ENCODE data around the gene GORASP1. TPM values are rescaled to one million over a fixed set of nuclear protein-coding genes. Genes with fewer than 3 reads are reported as not detected.

The GORASP1 gene
- total and polyA plus RNA-seq, 2 of the 13 experiments (the other 11 are each of a cell fraction or from before 2014, with no cell fraction given): 36.4 to 39.8 TPM

DNA sequence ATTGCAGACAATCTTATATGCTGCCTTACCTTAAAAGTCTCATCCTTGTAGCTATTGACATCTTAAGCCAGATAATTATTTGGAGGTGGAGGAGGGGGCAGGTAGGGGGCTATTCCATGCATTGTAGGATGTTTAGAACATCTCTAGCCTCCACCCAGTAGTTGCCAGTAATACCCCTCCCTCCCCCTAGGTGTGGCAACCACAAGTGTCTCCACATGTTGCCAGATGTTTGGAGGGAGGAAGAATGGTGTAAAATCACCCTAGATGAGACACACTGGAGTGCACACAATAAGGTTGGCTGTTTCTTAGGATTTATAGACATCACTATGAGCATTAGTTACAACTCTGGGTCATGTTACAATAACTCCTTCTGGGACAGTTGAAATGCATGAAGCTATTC, 27.4 kb downstream of the GORASP1 start (continued):
- TF ChIP-seq, protein P1, sequence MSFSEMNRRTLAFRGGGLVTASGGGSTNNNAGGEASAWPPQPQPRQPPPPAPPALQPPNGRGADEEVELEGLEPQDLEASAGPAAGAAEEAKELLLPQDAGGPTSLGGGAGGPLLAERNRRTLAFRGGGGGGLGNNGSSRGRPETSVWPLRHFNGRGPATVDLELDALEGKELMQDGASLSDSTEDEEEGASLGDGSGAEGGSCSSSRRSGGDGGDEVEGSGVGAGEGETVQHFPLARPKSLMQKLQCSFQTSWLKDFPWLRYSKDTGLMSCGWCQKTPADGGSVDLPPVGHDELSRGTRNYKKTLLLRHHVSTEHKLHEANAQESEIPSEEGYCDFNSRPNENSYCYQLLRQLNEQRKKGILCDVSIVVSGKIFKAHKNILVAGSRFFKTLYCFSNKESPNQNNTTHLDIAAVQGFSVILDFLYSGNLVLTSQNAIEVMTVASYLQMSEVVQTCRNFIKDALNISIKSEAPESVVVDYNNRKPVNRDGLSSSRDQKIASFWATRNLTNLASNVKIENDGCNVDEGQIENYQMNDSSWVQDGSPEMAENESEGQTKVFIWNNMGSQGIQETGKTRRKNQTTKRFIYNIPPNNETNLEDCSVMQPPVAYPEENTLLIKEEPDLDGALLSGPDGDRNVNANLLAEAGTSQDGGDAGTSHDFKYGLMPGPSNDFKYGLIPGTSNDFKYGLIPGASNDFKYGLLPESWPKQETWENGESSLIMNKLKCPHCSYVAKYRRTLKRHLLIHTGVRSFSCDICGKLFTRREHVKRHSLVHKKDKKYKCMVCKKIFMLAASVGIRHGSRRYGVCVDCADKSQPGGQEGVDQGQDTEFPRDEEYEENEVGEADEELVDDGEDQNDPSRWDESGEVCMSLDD (CRISPR knock-in tag; IDR thresholded peaks at IDR 0.05; ENCODE audit: borderline replicate concordance): no peak
- TF ChIP-seq EEA1 (CRISPR knock-in tag; IDR thresholded peaks at IDR 0.05; ENCODE audit: borderline replicate concordance) (no peak), PHF20 (CRISPR knock-in tag; IDR thresholded peaks at IDR 0.05) (no peak)
- TF ChIP-seq, protein P2, sequence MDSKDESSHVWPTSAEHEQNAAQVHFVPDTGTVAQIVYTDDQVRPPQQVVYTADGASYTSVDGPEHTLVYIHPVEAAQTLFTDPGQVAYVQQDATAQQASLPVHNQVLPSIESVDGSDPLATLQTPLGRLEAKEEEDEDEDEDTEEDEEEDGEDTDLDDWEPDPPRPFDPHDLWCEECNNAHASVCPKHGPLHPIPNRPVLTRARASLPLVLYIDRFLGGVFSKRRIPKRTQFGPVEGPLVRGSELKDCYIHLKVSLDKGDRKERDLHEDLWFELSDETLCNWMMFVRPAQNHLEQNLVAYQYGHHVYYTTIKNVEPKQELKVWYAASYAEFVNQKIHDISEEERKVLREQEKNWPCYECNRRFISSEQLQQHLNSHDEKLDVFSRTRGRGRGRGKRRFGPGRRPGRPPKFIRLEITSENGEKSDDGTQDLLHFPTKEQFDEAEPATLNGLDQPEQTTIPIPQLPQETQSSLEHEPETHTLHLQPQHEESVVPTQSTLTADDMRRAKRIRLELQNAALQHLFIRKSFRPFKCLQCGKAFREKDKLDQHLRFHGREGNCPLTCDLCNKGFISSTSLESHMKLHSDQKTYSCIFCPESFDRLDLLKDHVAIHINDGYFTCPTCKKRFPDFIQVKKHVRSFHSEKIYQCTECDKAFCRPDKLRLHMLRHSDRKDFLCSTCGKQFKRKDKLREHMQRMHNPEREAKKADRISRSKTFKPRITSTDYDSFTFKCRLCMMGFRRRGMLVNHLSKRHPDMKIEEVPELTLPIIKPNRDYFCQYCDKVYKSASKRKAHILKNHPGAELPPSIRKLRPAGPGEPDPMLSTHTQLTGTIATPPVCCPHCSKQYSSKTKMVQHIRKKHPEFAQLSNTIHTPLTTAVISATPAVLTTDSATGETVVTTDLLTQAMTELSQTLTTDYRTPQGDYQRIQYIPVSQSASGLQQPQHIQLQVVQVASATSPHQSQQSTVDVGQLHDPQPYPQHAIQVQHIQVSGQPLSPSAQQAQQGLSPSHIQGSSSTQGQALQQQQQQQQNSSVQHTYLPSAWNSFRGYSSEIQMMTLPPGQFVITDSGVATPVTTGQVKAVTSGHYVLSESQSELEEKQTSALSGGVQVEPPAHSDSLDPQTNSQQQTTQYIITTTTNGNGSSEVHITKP (CRISPR knock-in tag; IDR thresholded peaks at IDR 0.05; ENCODE audit: low read depth): no peak

DNA sequence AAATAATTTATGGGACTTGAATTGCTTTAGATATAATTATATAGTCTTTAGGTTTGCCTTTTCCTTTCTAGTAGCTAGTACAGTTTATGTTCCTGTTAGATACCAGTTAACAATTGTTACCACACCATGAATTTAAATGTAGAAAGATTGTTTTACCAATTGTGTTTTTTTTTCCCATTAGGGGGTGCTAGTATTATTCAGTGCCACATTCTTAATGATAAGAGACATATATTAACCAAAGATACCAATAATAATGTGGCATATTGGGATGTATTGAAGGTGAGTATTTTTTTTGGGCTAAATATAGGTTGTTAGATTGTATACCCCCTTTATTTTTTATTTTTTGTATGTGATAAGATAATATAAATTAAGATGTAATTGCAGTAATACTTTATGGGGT, 27.9 kb downstream of the GORASP1 start:
- CTCF ChIA-PET (ENCODE audit: low intra/inter-chr PET ratio, low total read pairs): no interaction called here
- in situ Hi-C loops (cut with HindIII; ENCODE audit: extremely low pct_ligation_motif_present, low pct_unique_long_range_greater_than_20kb) (no loop called here), intact Hi-C loops (cut with micrococcal nuclease; ENCODE audit: unreplicated experiment) (no loop called here)
- Histone ChIP-seq H4K20me1 (ENCODE audit: insufficient read depth, low read length) (no peaks in the 10 kb centered on the region), H3K4me3 (replicated peaks in 1 of 3; ENCODE audit: insufficient read depth in 1 of 3, low read depth in 2 of 3, low read length in 3 of 3) (no peak overlapping the region), H3K27ac (ENCODE audit: extremely low read length, insufficient read depth, low read length) (no peak overlapping the region), H2AFZ (ENCODE audit: low read length) (no peak overlapping the region), H3K4me2 (ENCODE audit: low read depth, low read length) (no peak overlapping the region), H3K9ac (ENCODE audit: insufficient read depth, low read depth, low read length) (no peak overlapping the region), H3K9me3 (ENCODE audit: low read length) (no peaks in the 10 kb centered on the region), H3K4me1 (ENCODE audit: insufficient read depth, low read length) (no peaks in the 10 kb centered on the region), H3K79me2 (ENCODE audit: insufficient read depth, low read length) (no peaks in the 10 kb centered on the region), H3K27me3 (ENCODE audit: control insufficient read depth in 1 of 2, insufficient read depth in 2 of 2, low read length in 2 of 2) (no peaks in the 10 kb centered on the region), H3K36me3 (replicated peaks in 1 of 2; ENCODE audit: control insufficient read depth in 1 of 2, insufficient read depth in 2 of 2, low read length in 2 of 2) (peaks cover 12 to 46% of the 10 kb centered on the region in 2 experiments)
- POLR2A ChIA-PET: no interaction called here
- BruUV-seq (replicated peaks): no TSS peak
- DNase-seq (ENCODE audit: low spot score): no peak
- ATAC-seq: no peak
- FAIRE-seq: no peak
- TF ChIP-seq HNRNPK (IDR thresholded peaks at IDR 0.05; ENCODE audit: low read depth, low read length, poor library complexity, severe bottlenecking) (no peak), ZC3H13 (CRISPR knock-in tag; IDR thresholded peaks at IDR 0.05) (no peak), ZNF138 (CRISPR knock-in tag; IDR thresholded peaks at IDR 0.05; ENCODE audit: low read depth) (no peak), U2AF1 (optimal IDR thresholded peaks at IDR 0.05; ENCODE audit: low read depth, low read length) (no peak), EEA1 (CRISPR knock-in tag; IDR thresholded peaks at IDR 0.05; ENCODE audit: borderline replicate concordance) (no peak)
- TF ChIP-seq, protein P3, sequence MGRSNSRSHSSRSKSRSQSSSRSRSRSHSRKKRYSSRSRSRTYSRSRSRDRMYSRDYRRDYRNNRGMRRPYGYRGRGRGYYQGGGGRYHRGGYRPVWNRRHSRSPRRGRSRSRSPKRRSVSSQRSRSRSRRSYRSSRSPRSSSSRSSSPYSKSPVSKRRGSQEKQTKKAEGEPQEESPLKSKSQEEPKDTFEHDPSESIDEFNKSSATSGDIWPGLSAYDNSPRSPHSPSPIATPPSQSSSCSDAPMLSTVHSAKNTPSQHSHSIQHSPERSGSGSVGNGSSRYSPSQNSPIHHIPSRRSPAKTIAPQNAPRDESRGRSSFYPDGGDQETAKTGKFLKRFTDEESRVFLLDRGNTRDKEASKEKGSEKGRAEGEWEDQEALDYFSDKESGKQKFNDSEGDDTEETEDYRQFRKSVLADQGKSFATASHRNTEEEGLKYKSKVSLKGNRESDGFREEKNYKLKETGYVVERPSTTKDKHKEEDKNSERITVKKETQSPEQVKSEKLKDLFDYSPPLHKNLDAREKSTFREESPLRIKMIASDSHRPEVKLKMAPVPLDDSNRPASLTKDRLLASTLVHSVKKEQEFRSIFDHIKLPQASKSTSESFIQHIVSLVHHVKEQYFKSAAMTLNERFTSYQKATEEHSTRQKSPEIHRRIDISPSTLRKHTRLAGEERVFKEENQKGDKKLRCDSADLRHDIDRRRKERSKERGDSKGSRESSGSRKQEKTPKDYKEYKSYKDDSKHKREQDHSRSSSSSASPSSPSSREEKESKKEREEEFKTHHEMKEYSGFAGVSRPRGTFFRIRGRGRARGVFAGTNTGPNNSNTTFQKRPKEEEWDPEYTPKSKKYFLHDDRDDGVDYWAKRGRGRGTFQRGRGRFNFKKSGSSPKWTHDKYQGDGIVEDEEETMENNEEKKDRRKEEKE (IDR thresholded peaks at IDR 0.05): no peak
- TF ChIP-seq, protein P4, sequence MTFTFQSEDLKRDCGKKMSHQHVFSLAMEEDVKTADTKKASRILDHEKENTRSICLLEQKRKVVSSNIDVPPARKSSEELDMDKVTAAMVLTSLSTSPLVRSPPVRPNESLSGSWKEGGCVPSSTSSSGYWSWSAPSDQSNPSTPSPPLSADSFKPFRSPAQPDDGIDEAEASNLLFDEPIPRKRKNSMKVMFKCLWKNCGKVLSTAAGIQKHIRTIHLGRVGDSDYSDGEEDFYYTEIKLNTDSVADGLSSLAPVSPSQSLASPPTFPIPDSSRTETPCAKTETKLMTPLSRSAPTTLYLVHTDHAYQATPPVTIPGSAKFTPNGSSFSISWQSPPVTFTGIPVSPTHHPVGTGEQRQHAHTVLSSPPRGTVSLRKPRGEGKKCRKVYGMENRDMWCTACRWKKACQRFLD (CRISPR knock-in tag; IDR thresholded peaks at IDR 0.05; ENCODE audit: borderline replicate concordance): no peak
- TF ChIP-seq, protein P5, sequence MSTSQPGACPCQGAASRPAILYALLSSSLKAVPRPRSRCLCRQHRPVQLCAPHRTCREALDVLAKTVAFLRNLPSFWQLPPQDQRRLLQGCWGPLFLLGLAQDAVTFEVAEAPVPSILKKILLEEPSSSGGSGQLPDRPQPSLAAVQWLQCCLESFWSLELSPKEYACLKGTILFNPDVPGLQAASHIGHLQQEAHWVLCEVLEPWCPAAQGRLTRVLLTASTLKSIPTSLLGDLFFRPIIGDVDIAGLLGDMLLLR (CRISPR knock-in tag; IDR thresholded peaks at IDR 0.05): no peak
